Astrocyte of the spinal cord (primary cell): ENCODE data around the gene PRAF2.

Experiments
- DNase-seq: peaks from one replicate; pipeline ENCODE4 v3.0.0; 2011; ENCODE audit warnings: low read depth, low spot score
- H3K4me3 ChIP-seq: 2 replicates; pipeline ENCODE4 v1.5.1; 2011; ENCODE audit warnings: low read depth, mild to moderate bottlenecking, low read length, moderate library complexity
- in situ Hi-C: cut with HindIII; loops from 2 replicates; pipeline ENCODE4 v1.10.0; 2017; ENCODE audit warnings: low sequenced_read_pairs
- TF ChIP-seq, protein P1 (sequence below): IDR thresholded peaks from 2 replicates; pipeline ENCODE4 v1.5.1; 2012; ENCODE audit warnings: low read depth, mild to moderate bottlenecking, low read length, inconsistent platforms

The PRAF2 gene

DNA sequence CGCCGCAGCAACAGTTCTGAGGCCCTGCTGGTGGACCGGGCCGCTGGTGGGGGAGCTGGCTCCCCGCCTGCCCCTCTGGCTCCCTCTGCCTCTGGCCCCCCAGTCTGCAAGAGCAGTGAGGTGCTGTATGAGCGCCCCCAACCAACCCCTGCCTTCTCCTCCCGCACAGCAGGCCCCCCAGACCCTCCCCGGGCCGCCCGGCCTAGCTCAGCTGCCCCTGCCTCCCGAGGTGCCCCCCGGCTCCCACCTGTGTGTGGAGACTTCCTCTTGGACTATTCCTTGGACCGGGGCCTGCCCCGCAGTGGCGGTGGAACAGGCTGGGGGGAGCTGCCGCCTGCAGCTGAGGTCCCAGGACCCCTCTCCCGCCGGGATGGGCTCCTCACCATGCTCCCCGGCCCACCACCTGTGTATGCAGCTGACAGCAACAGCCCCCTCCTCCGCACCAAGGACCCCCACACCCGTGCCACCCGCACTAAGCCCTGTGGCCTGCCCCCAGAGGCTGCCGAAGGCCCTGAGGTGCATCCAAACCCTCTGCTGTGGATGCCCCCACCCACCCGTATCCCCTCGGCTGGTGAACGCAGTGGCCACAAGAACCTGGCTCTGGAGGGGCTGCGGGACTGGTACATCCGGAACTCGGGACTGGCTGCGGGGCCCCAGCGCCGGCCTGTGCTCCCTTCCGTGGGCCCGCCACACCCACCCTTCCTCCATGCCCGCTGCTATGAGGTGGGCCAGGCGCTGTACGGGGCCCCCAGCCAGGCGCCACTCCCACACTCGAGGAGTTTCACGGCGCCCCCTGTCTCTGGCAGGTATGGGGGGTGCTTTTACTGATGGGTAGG, 6.3 kb downstream of the PRAF2 start:
- DNase-seq, result no peak
- H3K4me3 ChIP-seq, result no peak overlapping the region
- TF ChIP-seq, protein P1, sequence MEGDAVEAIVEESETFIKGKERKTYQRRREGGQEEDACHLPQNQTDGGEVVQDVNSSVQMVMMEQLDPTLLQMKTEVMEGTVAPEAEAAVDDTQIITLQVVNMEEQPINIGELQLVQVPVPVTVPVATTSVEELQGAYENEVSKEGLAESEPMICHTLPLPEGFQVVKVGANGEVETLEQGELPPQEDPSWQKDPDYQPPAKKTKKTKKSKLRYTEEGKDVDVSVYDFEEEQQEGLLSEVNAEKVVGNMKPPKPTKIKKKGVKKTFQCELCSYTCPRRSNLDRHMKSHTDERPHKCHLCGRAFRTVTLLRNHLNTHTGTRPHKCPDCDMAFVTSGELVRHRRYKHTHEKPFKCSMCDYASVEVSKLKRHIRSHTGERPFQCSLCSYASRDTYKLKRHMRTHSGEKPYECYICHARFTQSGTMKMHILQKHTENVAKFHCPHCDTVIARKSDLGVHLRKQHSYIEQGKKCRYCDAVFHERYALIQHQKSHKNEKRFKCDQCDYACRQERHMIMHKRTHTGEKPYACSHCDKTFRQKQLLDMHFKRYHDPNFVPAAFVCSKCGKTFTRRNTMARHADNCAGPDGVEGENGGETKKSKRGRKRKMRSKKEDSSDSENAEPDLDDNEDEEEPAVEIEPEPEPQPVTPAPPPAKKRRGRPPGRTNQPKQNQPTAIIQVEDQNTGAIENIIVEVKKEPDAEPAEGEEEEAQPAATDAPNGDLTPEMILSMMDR, result no peak
- in situ Hi-C loops, result no loop called here

DNA sequence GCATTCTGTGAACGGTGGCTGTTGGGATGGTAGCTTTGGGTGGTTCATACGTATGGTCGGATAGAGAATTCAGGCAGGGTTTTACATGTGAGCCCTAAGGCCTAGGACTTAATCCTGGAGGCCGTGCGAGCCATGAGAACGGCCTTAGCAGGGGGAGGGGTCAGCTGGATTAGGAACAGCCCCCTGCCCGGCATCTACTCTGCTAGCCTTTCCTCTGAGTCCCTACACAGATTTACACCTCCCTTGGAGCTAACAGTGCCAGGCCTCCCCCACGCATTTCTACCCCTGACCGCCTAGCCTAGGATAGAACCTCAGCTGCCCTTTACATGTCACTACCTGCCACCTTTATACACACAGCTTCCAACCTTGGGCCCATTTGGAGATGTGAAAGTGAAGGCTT, 7.1 kb downstream of the PRAF2 start:
- in situ Hi-C loops, result no loop called here
- no peak overlapping the region for H3K4me3 ChIP-seq
- TF ChIP-seq, protein P1, result no peak
- no peak for DNase-seq

DNA sequence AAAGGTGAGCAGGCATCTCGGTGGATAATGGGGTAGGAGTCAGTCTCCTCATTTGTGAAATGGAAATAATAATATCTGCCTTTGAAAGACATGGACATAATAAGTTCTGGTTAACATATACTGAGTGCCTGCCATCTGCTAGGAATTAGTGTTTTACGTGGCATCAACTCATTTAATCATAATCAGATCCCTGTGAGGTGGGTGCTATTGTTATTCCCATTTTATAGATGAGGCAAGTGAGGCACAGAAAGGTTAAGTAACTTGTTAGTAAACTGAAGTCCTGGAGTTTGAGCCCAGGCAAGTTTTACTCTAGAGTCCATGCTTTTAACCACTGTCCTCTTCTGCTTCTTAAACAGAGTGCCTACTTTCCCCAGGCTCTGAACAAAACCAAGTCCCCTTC, 7.5 kb downstream of the PRAF2 start:
- DNase-seq, result no peak
- H3K4me3 ChIP-seq, result no peak overlapping the region
- in situ Hi-C loops, result no loop called here
- TF ChIP-seq, protein P1, result no peak

DNA sequence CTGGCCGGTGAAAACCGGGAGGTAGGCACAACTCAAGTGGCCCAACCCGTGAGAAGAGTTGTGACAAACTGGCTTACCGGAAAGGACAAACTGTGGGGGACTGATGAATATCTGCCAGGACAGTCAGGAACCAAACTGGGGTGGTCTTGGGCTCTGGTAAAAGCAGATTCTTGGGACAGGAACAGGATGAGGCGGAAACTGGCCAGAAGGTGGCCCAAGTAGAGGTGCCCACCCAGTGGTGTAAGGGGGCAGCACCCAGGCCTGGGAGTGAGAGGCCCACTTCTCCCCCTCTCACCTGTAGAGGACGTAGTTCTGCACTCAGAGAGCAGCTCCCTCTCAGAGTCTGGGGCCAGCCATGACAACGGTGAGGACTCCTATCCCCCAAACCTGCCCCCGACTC, 9.1 kb downstream of the PRAF2 start:
- DNase-seq, result no peak
- in situ Hi-C loops, result no loop called here
- TF ChIP-seq, protein P1, result no peak
- no peak overlapping the region for H3K4me3 ChIP-seq

DNA sequence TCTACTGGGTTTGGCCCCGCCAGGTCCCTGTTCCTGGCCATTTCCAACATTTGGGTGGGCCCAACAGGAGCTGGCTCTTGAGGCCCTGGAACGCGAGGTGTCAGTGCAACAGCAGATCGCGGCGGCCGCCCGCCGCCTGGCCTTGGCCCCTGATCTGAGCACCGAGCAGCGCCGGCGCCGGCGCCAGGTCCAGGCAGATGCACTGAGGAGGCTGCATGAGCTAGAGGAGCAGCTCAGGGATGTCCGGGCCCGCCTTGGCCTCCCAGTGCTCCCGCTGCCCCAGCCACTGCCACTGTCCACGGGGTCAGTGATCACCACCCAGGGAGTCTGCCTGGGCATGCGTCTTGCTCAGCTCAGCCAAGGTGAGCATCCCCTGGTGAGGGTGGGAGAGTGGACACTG, 9.5 kb downstream of the PRAF2 start:
- TF ChIP-seq, protein P1, result no peak

DNA sequence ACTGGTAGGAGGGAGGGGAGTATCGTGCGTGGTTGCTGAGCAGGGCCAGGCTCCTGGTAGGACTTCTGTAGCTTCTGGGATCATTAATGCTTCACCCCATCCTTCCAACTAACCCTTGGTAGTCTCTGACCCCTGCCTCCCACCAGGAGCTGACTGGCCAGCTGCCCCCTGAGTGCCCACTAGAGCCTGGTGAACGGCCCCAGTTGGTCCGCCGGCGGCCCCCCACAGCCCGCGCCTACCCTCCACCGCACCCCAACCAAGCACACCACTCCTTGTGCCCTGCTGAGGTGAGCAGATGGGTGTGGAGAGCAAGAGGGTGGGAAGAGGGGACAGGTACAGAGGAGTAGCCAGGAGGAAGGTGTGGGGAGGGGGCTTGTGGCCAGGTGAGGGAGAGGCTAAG, 10.1 kb downstream of the PRAF2 start:
- H3K4me3 ChIP-seq, result no peak overlapping the region
- in situ Hi-C loops, result no loop called here
- TF ChIP-seq, protein P1, result no peak
- no peak for DNase-seq

More for the DNA sequence above, 9.5 kb downstream of the PRAF2 start:
- no peak for DNase-seq
- no peak overlapping the region for H3K4me3 ChIP-seq
- in situ Hi-C loops, result no loop called here

DNA sequence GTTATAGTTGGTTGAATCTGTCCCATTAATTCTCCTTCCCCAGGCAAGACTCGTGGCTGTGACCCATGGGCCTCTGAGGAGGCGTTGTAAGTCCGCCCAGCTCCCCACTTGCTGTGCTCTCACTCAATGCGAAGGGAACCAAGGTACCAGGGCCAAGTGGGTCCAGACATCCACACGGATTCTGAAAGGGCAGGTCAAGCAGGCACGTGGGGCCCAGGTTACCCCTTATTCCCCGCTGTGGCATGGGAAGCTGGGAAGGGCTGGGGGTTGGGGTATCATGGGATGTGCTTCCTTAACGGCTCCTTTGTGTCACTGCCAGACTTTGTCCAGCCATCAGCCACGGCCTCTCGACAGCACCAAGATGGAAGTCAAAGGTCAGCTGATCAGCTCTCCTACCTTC, 11.9 kb downstream of the PRAF2 start:
- in situ Hi-C loops, result no loop called here
- TF ChIP-seq, protein P1, result no peak
- DNase-seq, result no peak
- no peak overlapping the region for H3K4me3 ChIP-seq
